MM.1S (cell line): ENCODE results near the gene DCLRE1C.

ENCODE experiments used
- DNase-seq: peaks from one replicate; pipeline ENCODE4 v3.0.0-alpha.2; 2015
- H2AFZ ChIP-seq: fragments of 300-600 bp; sonication (generic); 2 replicates; pipeline ENCODE4 v1.6.0; 2016; ENCODE audit warnings: antibody characterized with exemption, low read length
- H3F3A ChIP-seq: fragments of 300-600 bp; sonication (generic); 2 replicates; pipeline ENCODE4 v1.6.1; 2016; ENCODE audit warnings: mild to moderate bottlenecking, antibody characterized with exemption, low read length, moderate library complexity, mixed read lengths; ENCODE audit not compliant: insufficient read depth
- H3K27ac ChIP-seq: fragments of 300-600 bp; sonication (generic); 2 replicates; pipeline ENCODE4 v1.5.1; 2016; ENCODE audit warnings: mild to moderate bottlenecking, low read length
- H3K27me3 ChIP-seq: fragments of 300-600 bp; sonication (generic); replicated peaks from 2 replicates; pipeline ENCODE4 v1.6.0; 2016; ENCODE audit warnings: low read length; ENCODE audit not compliant: insufficient read depth
- H3K36me3 ChIP-seq: fragments of 300-600 bp; sonication (generic); replicated peaks from 2 replicates; pipeline ENCODE4 v1.6.1; 2016; ENCODE audit warnings: mild to moderate bottlenecking, low read length, mixed read lengths; ENCODE audit not compliant: insufficient read depth
- H3K4me1 ChIP-seq: fragments of 300-600 bp; sonication (generic); 2 replicates; pipeline ENCODE4 v1.6.1; 2016; ENCODE audit warnings: low read length, mixed read lengths
- H3K4me2 ChIP-seq: fragments of 300-600 bp; sonication (generic); 2 replicates; pipeline ENCODE4 v1.6.0; 2016; ENCODE audit warnings: low read depth, low read length
- H3K4me3 ChIP-seq: fragments of 300-600 bp; sonication (generic); 2 replicates; pipeline ENCODE4 v1.5.1; 2016; ENCODE audit warnings: low read length, mixed read lengths
- H3K79me2 ChIP-seq: fragments of 300-600 bp; sonication (generic); 2 replicates; pipeline ENCODE4 v1.6.1; 2016; ENCODE audit warnings: mixed run types, low read length, mixed read lengths
- H3K9ac ChIP-seq: fragments of 300-600 bp; sonication (generic); 2 replicates; pipeline ENCODE4 v1.6.1; 2016; ENCODE audit warnings: low read length, mixed read lengths
- H3K9me2 ChIP-seq: fragments of 300-600 bp; sonication (generic); replicated peaks from 2 replicates; pipeline ENCODE4 v1.6.1; 2016; ENCODE audit warnings: mild to moderate bottlenecking, low read length, mixed read lengths; ENCODE audit not compliant: insufficient read depth
- H3K9me3 ChIP-seq: fragments of 300-600 bp; sonication (generic); replicated peaks from 2 replicates; pipeline ENCODE4 v1.6.1; 2016; ENCODE audit warnings: mild to moderate bottlenecking, low read length, mixed read lengths; ENCODE audit not compliant: insufficient read depth
- H4K20me1 ChIP-seq: fragments of 300-600 bp; sonication (generic); 2 replicates; pipeline ENCODE4 v1.6.1; 2016; ENCODE audit warnings: mild to moderate bottlenecking, low read length, moderate library complexity, mixed read lengths; ENCODE audit not compliant: insufficient read depth
- EZH2 ChIP-seq: fragments of 300-600 bp; sonication (generic); optimal IDR thresholded peaks from 2 replicates; pipeline ENCODE3; 2017; ENCODE audit warnings: low read depth, mild to moderate bottlenecking, antibody characterized with exemption, low read length, mixed read lengths
- EZH2phosphoT487 ChIP-seq: fragments of 300-600 bp; sonication (generic); IDR thresholded peaks from 2 replicates; pipeline ENCODE4 v1.6.1; 2018; ENCODE audit warnings: antibody characterized with exemption, low read length
- TF ChIP-seq, protein P1 (sequence below): fragments of 300-600 bp; sonication (generic); IDR thresholded peaks from 2 replicates; pipeline ENCODE4 v1.5.1; 2016; ENCODE audit warnings: antibody characterized with exemption, low read length, mixed read lengths

DCLRE1C gene

DNA sequence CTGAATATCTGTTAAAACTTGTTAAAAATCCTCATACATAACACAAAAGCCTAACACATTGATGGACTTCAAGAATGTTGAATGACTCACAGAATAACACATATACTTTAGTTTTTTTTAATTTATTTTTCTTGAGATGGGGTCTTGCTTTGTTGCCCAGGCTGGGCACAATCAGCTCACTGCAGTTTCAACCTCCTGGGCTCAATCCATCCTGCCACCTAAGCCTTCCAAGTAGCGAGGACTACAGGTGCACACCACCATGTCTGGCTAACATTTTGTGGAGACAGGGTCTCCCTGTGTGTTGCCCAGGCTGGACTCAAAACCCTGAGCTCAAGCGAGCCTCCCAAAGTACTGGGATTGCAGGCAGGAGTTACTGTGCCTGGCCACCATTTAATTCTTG, 47.1 kb downstream of the DCLRE1C start:
- H4K20me1 ChIP-seq: no peaks in the 10 kb centered on the region
- no peaks in the 10 kb centered on the region for H3K4me1 ChIP-seq
- H3K79me2 ChIP-seq: peaks cover 37% of the 10 kb centered on the region
- peaks cover 14% of the 10 kb centered on the region for H3K36me3 ChIP-seq
- H3K9me2 ChIP-seq: no peaks in the 10 kb centered on the region
- H3K4me3 ChIP-seq: no peak overlapping the region
- no peak for DNase-seq
- H3F3A ChIP-seq: peaks cover 6% of the 10 kb centered on the region; the same call in 1 of the 2 replicates
- no peaks in the 10 kb centered on the region for H3K9me3 ChIP-seq
- no peaks in the 10 kb centered on the region for H3K27me3 ChIP-seq
- no peak overlapping the region for H3K4me2 ChIP-seq
- H3K27ac ChIP-seq: no peak overlapping the region
- H2AFZ ChIP-seq: no peak overlapping the region
- TF ChIP-seq, protein P1, sequence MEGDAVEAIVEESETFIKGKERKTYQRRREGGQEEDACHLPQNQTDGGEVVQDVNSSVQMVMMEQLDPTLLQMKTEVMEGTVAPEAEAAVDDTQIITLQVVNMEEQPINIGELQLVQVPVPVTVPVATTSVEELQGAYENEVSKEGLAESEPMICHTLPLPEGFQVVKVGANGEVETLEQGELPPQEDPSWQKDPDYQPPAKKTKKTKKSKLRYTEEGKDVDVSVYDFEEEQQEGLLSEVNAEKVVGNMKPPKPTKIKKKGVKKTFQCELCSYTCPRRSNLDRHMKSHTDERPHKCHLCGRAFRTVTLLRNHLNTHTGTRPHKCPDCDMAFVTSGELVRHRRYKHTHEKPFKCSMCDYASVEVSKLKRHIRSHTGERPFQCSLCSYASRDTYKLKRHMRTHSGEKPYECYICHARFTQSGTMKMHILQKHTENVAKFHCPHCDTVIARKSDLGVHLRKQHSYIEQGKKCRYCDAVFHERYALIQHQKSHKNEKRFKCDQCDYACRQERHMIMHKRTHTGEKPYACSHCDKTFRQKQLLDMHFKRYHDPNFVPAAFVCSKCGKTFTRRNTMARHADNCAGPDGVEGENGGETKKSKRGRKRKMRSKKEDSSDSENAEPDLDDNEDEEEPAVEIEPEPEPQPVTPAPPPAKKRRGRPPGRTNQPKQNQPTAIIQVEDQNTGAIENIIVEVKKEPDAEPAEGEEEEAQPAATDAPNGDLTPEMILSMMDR: no peak
- TF ChIP-seq EZH2 (no peak), EZH2phosphoT487 (no peak)
- H3K9ac ChIP-seq: no peak overlapping the region

DNA sequence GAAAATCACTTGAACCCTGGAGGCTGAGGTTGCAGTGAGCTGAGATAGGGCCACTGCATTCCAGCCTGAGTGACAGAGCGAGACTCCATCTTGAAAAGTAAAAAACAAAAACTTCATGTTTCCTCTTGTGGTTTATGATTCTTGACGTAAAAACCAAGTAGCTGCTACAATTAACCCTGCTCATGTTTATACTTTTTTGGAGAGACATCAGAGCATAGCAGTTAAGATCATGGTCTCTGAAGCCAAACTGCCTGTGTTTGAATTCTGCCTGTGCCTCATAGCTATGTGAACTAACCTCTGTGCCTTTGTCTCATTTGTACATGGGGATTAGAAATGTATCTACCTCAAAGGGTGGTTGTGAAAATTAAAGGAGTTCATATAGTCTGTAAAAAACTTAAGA, 48.0 kb downstream of the DCLRE1C start:
- Histone ChIP-seq H3K36me3 (peaks cover 14% of the 10 kb centered on the region), H3K27ac (no peak overlapping the region), H3F3A (peaks cover 6% of the 10 kb centered on the region; the same call in 1 of the 2 replicates), H3K4me3 (no peak overlapping the region), H4K20me1 (no peaks in the 10 kb centered on the region), H2AFZ (no peak overlapping the region), H3K4me2 (no peak overlapping the region), H3K9ac (no peak overlapping the region), H3K27me3 (no peaks in the 10 kb centered on the region), H3K4me1 (no peaks in the 10 kb centered on the region), H3K79me2 (peaks cover 33% of the 10 kb centered on the region), H3K9me2 (no peaks in the 10 kb centered on the region), H3K9me3 (no peaks in the 10 kb centered on the region)
- no peak for TF ChIP-seq EZH2phosphoT487
- TF ChIP-seq, protein P1: no peak
- no peak for DNase-seq

DNA sequence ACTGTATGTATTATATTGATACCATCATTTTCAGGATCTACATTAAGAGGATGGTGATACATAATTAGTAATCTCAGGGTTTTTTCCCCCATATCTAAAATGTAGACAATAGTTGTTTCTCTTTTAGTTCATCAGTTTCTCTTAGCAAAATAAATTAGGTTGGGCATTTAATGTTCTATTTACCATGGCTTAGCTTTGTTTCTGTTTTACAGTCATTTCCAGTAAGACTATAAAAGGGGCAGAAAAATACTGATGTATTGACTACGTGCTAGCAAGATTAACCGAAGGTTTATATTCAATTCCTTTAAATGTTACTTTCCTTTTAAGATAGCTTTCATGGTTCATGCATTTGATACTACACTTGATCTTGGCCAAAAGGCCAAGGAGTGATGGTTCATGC, 49.0 kb downstream of the DCLRE1C start:
- Histone ChIP-seq H4K20me1 (no peaks in the 10 kb centered on the region), H3K27ac (no peak overlapping the region), H3K9ac (no peak overlapping the region), H3K27me3 (no peaks in the 10 kb centered on the region), H2AFZ (no peak overlapping the region), H3K36me3 (peaks cover 14% of the 10 kb centered on the region), H3K4me1 (no peaks in the 10 kb centered on the region), H3F3A (0 out of 2 replicates have a peak, but pooled peaks cover 6% of the 10 kb centered on the region), H3K4me3 (no peak overlapping the region), H3K9me3 (no peaks in the 10 kb centered on the region), H3K9me2 (no peaks in the 10 kb centered on the region), H3K4me2 (no peak overlapping the region), H3K79me2 (peaks cover 31% of the 10 kb centered on the region)
- TF ChIP-seq, protein P1: no peak
- TF ChIP-seq EZH2 (no peak), EZH2phosphoT487 (no peak)
- DNase-seq: no peak
